GF-D8 (cell line): ENCODE measurements around the gene NR2F1-AS1.
"Not testable (repeated sequence)": the region's sequence is repeated elsewhere in the genome, so short reads cannot be mapped to it uniquely, and the experiment has no call there.

Source experiments
- DNase-seq: peaks from one replicate; lab custom pipeline; 2025; lab: John Stamatoyannopoulos, UW

Gene NR2F1-AS1

GRCh38 chr5:93428868-93429267, 152.2 kb downstream of the NR2F1-AS1 start:
- no peak for DNase-seq

- no peak for DNase-seq
These were observed 153.7 kb downstream of the NR2F1-AS1 start for GRCh38 chr5:93427316-93427715.

- no peak for DNase-seq
These were observed 155.9 kb downstream of the NR2F1-AS1 start for GRCh38 chr5:93425096-93425495.

- DNase-seq = no peak
These were observed 157.7 kb downstream of the NR2F1-AS1 start for GRCh38 chr5:93423300-93423699.

- DNase-seq = no peak
These were observed 158.3 kb downstream of the NR2F1-AS1 start for GRCh38 chr5:93422652-93423280.

DNA sequence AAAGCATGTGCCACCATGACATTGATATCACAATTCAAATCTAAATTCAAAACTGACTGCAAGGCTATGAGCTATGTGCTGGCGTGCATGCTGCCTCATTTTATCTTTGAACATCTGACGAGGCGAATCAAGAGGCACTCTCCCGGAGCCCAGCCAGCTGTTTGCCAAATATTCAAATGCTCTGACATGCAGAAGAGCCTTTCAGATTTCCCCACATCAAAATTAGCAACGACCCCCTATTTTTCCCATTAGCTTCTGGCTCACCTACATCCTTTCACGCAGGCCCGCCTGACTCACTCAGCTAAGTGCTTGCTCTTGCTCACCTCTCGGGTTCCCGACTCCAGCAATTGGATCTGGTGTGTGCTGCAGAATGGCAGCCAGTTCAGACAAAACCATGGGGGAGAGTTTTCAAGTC, 159.0 kb downstream of the NR2F1-AS1 start:
- no peak for DNase-seq

DNA sequence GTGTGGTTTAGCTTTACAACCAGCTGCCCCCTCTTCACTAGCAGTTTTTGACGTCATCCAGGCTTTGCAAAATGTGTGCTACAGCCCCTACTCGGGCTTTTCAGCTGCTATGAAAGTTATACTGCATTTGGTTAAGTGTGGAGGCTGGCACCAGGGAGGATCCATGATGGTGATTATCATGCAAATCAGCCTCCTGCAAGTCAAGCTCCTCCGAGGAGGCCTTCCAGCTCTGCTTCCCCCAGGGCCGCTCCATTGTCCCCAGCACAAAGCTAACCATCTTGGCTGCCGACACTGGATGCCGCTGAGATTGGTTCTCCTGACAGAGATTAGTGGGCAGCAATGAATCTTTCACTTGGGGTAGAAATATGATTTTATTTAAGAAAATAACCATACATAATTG, 159.6 kb downstream of the NR2F1-AS1 start:
- no peak for DNase-seq

DNA sequence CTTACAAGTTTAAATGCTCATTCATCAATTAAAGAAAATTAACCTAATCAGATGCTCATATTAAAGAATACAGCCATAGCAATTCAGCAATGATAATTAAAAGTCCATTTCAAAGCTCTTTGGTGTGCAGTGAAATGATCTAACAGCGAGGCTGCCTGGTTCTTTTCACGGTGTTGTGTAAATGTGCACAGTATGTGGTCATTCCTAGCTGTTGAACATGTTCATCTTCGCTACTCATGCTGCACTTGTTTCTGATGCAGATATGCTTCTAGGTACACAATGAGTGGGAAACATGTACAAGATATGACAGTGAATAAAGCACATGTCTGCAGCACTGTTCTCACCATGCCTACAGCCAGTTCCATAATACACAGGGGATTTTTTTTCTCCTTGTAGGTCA, 163.5 kb downstream of the NR2F1-AS1 start:
- no peak for DNase-seq

- DNase-seq = no peak
These were observed 165.2 kb downstream of the NR2F1-AS1 start for GRCh38 chr5:93415819-93416218.

DNA sequence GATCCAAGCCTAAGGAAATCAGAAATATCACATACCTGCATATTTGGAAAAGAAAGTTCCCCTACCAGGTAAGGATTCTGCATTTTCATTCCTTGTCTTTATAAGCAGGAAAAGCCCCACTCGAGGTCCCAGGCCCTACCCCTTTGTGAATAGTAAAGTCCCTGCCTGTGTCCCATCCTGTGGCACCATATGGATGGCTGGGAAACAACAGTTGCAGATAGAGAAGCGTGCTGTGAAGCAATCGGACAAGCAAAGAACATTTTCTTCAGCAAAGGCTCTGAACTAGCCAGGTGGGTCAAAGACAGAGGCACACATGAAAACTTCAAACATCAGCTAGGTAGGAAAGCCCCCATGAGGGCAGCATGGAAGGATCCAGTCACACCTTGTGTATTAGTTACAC, 169.3 kb downstream of the NR2F1-AS1 start:
- DNase-seq = no peak

GRCh38 chr5:93409691-93410090, 171.3 kb downstream of the NR2F1-AS1 start:
- no peak for DNase-seq

GRCh38 chr5:93407454-93407853, 173.6 kb downstream of the NR2F1-AS1 start:
- no peak for DNase-seq

GRCh38 chr5:93406971-93407401, 174.0 kb downstream of the NR2F1-AS1 start:
- DNase-seq = no peak

GRCh38 chr5:93404246-93404645, 176.8 kb downstream of the NR2F1-AS1 start:
- no peak for DNase-seq

GRCh38 chr5:93403141-93403928, 177.7 kb downstream of the NR2F1-AS1 start:
- DNase-seq = no peak

GRCh38 chr5:93402451-93402850, 178.6 kb downstream of the NR2F1-AS1 start:
- no peak for DNase-seq

GRCh38 chr5:93401634-93402213, 179.3 kb downstream of the NR2F1-AS1 start:
- DNase-seq = no peak

GRCh38 chr5:93399675-93400074, 181.3 kb downstream of the NR2F1-AS1 start:
- no peak for DNase-seq

- no peak for DNase-seq
These were observed 185.0 kb downstream of the NR2F1-AS1 start for GRCh38 chr5:93395971-93396379.

GRCh38 chr5:93395010-93395409, 186.0 kb downstream of the NR2F1-AS1 start:
- no peak for DNase-seq

- DNase-seq = no peak
These were observed 186.7 kb downstream of the NR2F1-AS1 start for GRCh38 chr5:93394301-93394700.

GRCh38 chr5:93391169-93391568, 189.8 kb downstream of the NR2F1-AS1 start:
- DNase-seq = not testable (repeated sequence)

DNA sequence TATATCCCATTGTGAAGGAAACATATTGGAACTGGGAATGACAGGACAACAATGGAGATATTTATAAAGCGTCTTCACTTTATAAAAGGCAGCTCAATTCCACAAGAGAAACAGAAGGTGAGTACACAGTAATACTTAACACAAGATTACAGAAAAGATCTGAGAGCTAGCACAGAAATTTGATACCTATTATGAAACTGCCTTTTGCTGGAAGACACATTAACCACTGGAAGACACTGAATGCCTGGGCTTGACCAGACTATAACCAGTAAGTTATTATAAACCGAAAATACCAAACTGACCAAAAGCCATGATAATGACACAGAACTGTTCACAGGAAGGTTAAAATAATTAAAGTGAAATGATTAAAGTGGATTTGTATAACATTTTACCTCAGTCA, 195.4 kb downstream of the NR2F1-AS1 start:
- no peak for DNase-seq
